Cardiac muscle cell (in vitro differentiated cells and primary cell): Measurements from ENCODE around the gene COLGALT1. TPM values are rescaled to one million over a fixed set of nuclear protein-coding genes. Genes with fewer than 3 reads are reported as not detected.

ENCODE experiments used
- DNase-seq, 2 donors: peaks; one replicate each; pipeline versions ENCODE4 v3.0.0 to v3.0.0-alpha.2; 2010 to 2017; ENCODE audit warnings: low read depth in 1 of 2, low spot score in 1 of 2
- H3K27ac ChIP-seq: fragments of 200-600 bp; sonication (generic); 2 replicates; pipeline ENCODE4 v1.5.1; 2016
- H3K27me3 ChIP-seq: fragments of 200-600 bp; sonication (generic); 2 replicates; pipeline ENCODE4 v1.6.0; 2016; ENCODE audit warnings: control low read depth
- H3K36me3 ChIP-seq: fragments of 200-600 bp; sonication (generic); 2 replicates; pipeline ENCODE4 v1.5.1; 2016; ENCODE audit warnings: control low read depth
- H3K4me1 ChIP-seq: fragments of 200-600 bp; sonication (generic); 2 replicates; pipeline ENCODE4 v1.8.1; 2017; ENCODE audit warnings: low read depth, mild to moderate bottlenecking, mixed run types
- H3K4me3 ChIP-seq: fragments of 200-600 bp; sonication (generic); 2 replicates; pipeline ENCODE4 v1.5.1; 2016; ENCODE audit warnings: mild to moderate bottlenecking
- H3K9me3 ChIP-seq: fragments of 200-600 bp; sonication (generic); 2 replicates; pipeline ENCODE4 v1.5.1; 2017; ENCODE audit warnings: low read depth, mild to moderate bottlenecking, control low read depth
- CTCF ChIP-seq: IDR thresholded peaks from 2 replicates; pipeline ENCODE4 v1.5.1; 2012; ENCODE audit warnings: low read depth, mild to moderate bottlenecking, low read length
- polyA plus RNA-seq: library from polyadenylated mRNA; unstranded; fragments of >200 nt; fragmentation: Nextera tagmentation; extraction: Ambion mirVana; gene quantifications from 2 replicates; pipeline ENCODE4 v1.2.1, GENCODE V29; 2016
- total RNA-seq: library from RNA; depleted of rRNA; stranded (reverse); fragments of >200 nt; gene quantifications from 2 replicates; pipeline ENCODE4 v1.2.3, GENCODE V29; 2016

COLGALT1 gene
- total and polyA plus RNA-seq, 2 experiments from 2014 or later, result 41.1 to 93.5 TPM

- DNase-seq, result no peak
- Histone ChIP-seq H3K4me3 (no peak overlapping the region), H3K27ac (peak overlapping the region; percentile 60), H3K4me1 (no peaks in the 10 kb centered on the region), H3K36me3 (no peaks in the 10 kb centered on the region), H3K27me3 (no peaks in the 10 kb centered on the region), H3K9me3 (no peaks in the 10 kb centered on the region)
- no peak for TF ChIP-seq CTCF
Measured at GRCh38 chr19:17604372-17605025, 49.0 kb downstream of the COLGALT1 start.

GRCh38 chr19:17605117-17605516, 49.7 kb downstream of the COLGALT1 start:
- H3K4me3 ChIP-seq, result no peak overlapping the region
- no peaks in the 10 kb centered on the region for H3K36me3 ChIP-seq
- TF ChIP-seq CTCF, result no peak
- DNase-seq, result no peak
- H3K9me3 ChIP-seq, result no peaks in the 10 kb centered on the region
- H3K27me3 ChIP-seq, result no peaks in the 10 kb centered on the region
- H3K27ac ChIP-seq, result peak overlapping the region; percentile 60
- H3K4me1 ChIP-seq, result no peaks in the 10 kb centered on the region

GRCh38 chr19:17605761-17606589, 50.5 kb downstream of the COLGALT1 start:
- DNase-seq, result peak; percentile 83 to 92
- Histone ChIP-seq H3K9me3 (no peaks in the 10 kb centered on the region), H3K4me3 (peak overlapping the region; percentile 39), H3K27ac (peak overlapping the region; percentile 91), H3K4me1 (no peaks in the 10 kb centered on the region), H3K36me3 (no peaks in the 10 kb centered on the region), H3K27me3 (no peaks in the 10 kb centered on the region)
- TF ChIP-seq CTCF, result peak; percentile 61

- H3K4me3 ChIP-seq, result peak overlapping the region; percentile 39
- H3K4me1 ChIP-seq, result no peaks in the 10 kb centered on the region
- H3K27ac ChIP-seq, result peak overlapping the region; percentile 91
- TF ChIP-seq CTCF, result no peak
- H3K36me3 ChIP-seq, result no peaks in the 10 kb centered on the region
- H3K27me3 ChIP-seq, result no peaks in the 10 kb centered on the region
- no peak for DNase-seq
- no peaks in the 10 kb centered on the region for H3K9me3 ChIP-seq
Measured at GRCh38 chr19:17606590-17607185, 51.2 kb downstream of the COLGALT1 start.

GRCh38 chr19:17607936-17608335, 52.5 kb downstream of the COLGALT1 start:
- no peaks in the 10 kb centered on the region for H3K4me1 ChIP-seq
- no peaks in the 10 kb centered on the region for H3K27me3 ChIP-seq
- no peak overlapping the region for H3K4me3 ChIP-seq
- no peak overlapping the region for H3K27ac ChIP-seq
- DNase-seq, result no peak
- H3K36me3 ChIP-seq, result no peaks in the 10 kb centered on the region
- no peaks in the 10 kb centered on the region for H3K9me3 ChIP-seq
- no peak for TF ChIP-seq CTCF
